NCI-H748 treated with DMSO at 0.1 percent for 48 hours (cell line): Measurements from ENCODE around the gene ACTRT2.

Experiments used
- DNase-seq: peaks from one replicate; lab custom pipeline; 2025; lab: John Stamatoyannopoulos, UW

The ACTRT2 gene

GRCh38 chr1:3069491-3070308 is 48.4 kb downstream of the ACTRT2 start:
- DNase-seq, result peak; percentile 0

DNA sequence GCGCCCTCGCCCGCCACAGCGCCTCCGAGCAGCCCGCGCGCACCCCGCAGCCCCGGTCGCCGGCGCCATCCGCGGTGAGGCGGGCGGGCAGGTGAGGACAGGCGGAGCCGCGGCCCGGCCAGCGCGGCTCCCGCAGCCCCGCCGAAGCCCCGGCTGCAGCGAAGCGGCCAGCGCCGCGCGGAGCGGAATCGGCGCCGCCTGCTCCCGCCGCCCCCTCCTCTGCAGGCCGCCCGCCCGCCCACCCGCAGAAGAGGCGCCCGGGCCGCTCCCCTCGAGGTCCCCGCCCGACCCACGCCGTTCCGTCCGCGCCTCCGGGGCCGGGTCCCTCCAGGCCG is 49.0 kb downstream of the ACTRT2 start:
- DNase-seq, result no peak

DNA sequence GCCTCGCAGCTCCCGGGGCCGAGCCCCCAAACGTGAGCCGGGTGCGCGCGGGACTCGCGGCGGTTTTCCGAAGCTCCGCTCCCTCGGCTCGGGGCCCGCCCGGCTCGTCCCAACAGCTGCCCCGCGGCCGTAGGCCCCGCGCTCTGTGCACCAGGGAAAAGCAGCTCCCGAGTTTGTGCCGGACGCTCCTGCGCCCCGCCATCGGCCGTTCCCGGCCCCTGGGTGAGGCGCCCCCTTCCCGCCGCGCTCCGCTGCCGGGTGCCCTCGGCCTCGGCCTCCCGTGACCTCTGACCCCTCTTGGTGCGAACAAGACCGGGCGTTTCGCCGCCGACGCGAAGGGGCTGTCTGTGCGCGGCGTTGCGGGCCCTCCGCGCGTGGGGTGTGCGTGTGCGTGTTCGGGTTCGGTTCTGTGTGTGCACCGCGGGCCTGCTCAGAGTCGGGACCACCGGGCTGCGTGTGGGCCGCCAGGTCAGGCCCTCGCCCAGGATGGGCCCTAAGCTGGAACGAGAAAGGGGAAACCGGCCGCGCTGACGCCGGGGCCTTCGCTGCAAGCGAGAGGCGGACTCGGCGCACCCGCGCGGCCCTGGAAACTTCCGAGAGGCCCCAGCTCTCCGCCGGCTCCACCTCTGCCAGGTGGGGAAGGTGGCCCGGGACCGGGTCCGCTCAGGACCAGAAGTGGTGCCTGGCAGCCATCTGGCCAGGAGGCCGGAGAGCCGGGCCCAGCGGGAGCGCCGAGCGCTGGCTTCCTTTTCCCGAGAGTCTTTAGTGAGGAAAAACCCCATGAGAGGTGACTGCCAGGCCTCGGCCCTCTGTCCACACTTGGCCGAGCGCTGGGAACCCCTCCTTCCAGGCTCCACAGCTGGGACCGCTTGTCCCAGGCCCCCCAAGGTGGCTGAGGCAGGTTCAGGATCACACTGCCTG is 49.6 kb downstream of the ACTRT2 start:
- no peak for DNase-seq

DNA sequence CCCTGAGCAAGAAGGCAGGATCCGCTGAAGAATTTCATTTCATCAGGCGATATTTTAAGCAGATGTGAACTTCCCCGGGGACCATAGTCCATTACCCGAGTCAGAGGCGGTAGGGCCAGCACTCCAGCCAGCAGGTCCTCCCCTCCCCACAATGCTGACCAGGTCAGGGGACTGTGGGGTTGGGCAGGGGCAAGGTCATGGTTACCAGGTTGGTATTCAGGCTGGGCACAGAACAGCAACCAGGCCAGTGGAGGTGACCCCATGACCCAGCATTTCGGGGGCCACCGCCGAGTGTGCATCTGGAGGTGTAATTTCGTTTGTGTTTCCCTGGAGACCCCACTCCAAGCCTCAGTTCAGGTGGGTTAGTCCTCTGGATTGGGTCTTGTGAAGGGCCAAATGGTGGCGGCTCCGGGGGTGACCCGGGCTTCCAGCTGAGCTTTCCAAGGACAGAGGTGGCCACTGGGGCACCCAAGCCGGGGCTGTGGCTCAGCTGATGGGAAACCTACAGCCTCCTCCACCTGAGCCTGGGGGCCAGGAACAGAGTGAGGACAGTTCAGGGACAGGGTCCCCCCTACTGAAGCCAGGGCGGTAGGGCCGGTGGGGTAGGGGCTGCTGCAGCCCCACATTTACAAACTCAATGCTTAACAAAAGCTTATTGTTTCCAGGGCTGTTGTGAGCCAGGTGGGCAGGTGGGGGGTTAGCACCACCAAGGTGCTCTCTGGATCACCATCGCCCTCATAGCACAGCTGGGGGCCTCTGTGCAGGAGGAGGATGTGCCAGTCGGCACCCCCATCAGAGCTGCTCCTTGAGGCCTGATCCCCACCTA is 50.5 kb downstream of the ACTRT2 start:
- DNase-seq, result no peak
